ENCODE measurements around the gene S100P. TPM values are rescaled to one million over a fixed set of nuclear protein-coding genes. Genes with fewer than 3 reads are reported as not detected.

S100P gene
- total RNA-seq, 2 experiments from 2014 or later: 3.4 to 4.3 TPM

- DNase-seq: no peak
- TF ChIP-seq CTCF (IDR thresholded peaks at IDR 0.05): no peak
- no peak for ATAC-seq
- H3K4me1 Mint-ChIP-seq (ENCODE audit: low read depth): peaks cover 37% of the 10 kb centered on the region
- POLR2A ChIA-PET: interaction anchor here (0.6 to 4.9 kb wide), 18 partner anchors 7 to 352 kb away, joined by 3 to 42 read pairs (median 4); partner anchors contain the start of genes GRPEL1, KIAA0232 and TBC1D14
- H3K36me3 Mint-ChIP-seq (ENCODE audit: low read depth): peaks cover 14% of the 10 kb centered on the region
- H3K9me3 Mint-ChIP-seq: no peaks in the 10 kb centered on the region
- H3K27me3 Mint-ChIP-seq: no peaks in the 10 kb centered on the region
- peak overlapping the region; percentile 90 for H3K4me3 Mint-ChIP-seq
- intact Hi-C loops (cut with micrococcal nuclease): loop anchor here (5.0 kb wide), 1 partner anchor 38 kb away; no protein-coding TSS in a partner anchor
- peak overlapping the region; percentile 92 for H3K27ac Mint-ChIP-seq
- CTCF ChIA-PET: interaction anchor here (0.8 to 8.0 kb wide), 5 partner anchors 14 to 327 kb away, joined by 3 to 205 read pairs (median 14); partner anchors contain the start of gene TADA2B
These were observed 22.0 kb downstream of the S100P start for GRCh38 chr4:6715704-6716017.

GRCh38 chr4:6716018-6716911 is 22.6 kb downstream of the S100P start, which contains the start of gene BLOC1S4:
BLOC1S4 (plus strand) TSS chr4:6716174; CDS start chr4:6716210, 36 bp downstream.
- Mint-ChIP-seq H3K27ac (peak within 1 kb of the TSS; percentile 92), H3K4me3 (peak within 1 kb of the TSS; percentile 90), H3K4me1 (ENCODE audit: low read depth) (peaks cover 31% of the 10 kb centered on the region), H3K9me3 (no peaks in the 10 kb centered on the region), H3K27me3 (no peaks in the 10 kb centered on the region), H3K36me3 (ENCODE audit: low read depth) (peaks cover 14% of the 10 kb centered on the region)
- no peak for TF ChIP-seq CTCF (IDR thresholded peaks at IDR 0.05)
- POLR2A ChIA-PET: interaction anchor here (0.6 to 4.9 kb wide), 23 partner anchors 8 to 359 kb away, joined by 3 to 42 read pairs (median 4); partner anchors contain the start of genes GRPEL1, KIAA0232 and TBC1D14
- CTCF ChIA-PET: interaction anchor here (0.7 to 8.0 kb wide), 12 partner anchors 15 to 353 kb away, joined by 3 to 205 read pairs (median 4); partner anchors contain the start of gene TADA2B
- intact Hi-C loops (cut with micrococcal nuclease): loop anchor here (5.0 kb wide), 1 partner anchor 39 kb away; no protein-coding TSS in a partner anchor
- DNase-seq (peak; percentile 91), ATAC-seq (peak; percentile 82)

GRCh38 chr4:6716958-6717655 is 23.4 kb downstream of the S100P start:
- Mint-ChIP-seq H3K9me3 (no peaks in the 10 kb centered on the region), H3K27ac (peak overlapping the region; percentile 89), H3K4me1 (ENCODE audit: low read depth) (peaks cover 29% of the 10 kb centered on the region), H3K4me3 (peak overlapping the region; percentile 90), H3K36me3 (ENCODE audit: low read depth) (peaks cover 14% of the 10 kb centered on the region), H3K27me3 (no peaks in the 10 kb centered on the region)
- ChIA-PET POLR2A (interaction anchor here (0.7 to 4.9 kb wide), 17 partner anchors 9 to 358 kb away, joined by 3 to 42 read pairs (median 4); partner anchors contain the start of genes GRPEL1, KIAA0232 and TBC1D14), CTCF (interaction anchor here (0.7 to 8.0 kb wide), 16 partner anchors 15 to 354 kb away, joined by 3 to 205 read pairs (median 4); partner anchors contain the start of gene TADA2B)
- no peak for DNase-seq
- intact Hi-C loops (cut with micrococcal nuclease): loop anchor here (5.0 kb wide), 1 partner anchor 40 kb away; no protein-coding TSS in a partner anchor
- no peak for ATAC-seq
- TF ChIP-seq CTCF (IDR thresholded peaks at IDR 0.05): no peak

- CTCF ChIA-PET: interaction anchor here (1.0 to 8.0 kb wide), 16 partner anchors 12 to 351 kb away, joined by 3 to 205 read pairs (median 8); partner anchors contain the start of gene TBC1D14
- H3K36me3 Mint-ChIP-seq (ENCODE audit: low read depth): peaks cover 14% of the 10 kb centered on the region
- no peak overlapping the region for H3K4me3 Mint-ChIP-seq
- no peak for TF ChIP-seq CTCF (IDR thresholded peaks at IDR 0.05)
- no peaks in the 10 kb centered on the region for H3K27me3 Mint-ChIP-seq
- no peaks in the 10 kb centered on the region for H3K9me3 Mint-ChIP-seq
- H3K4me1 Mint-ChIP-seq (ENCODE audit: low read depth): peaks cover 26% of the 10 kb centered on the region
- no peak for DNase-seq
- POLR2A ChIA-PET: interaction anchor here (0.8 to 4.9 kb wide), 6 partner anchors 13 to 155 kb away, joined by 3 to 28 read pairs (median 3); partner anchors contain the start of gene KIAA0232
- no peak for ATAC-seq
- intact Hi-C loops (cut with micrococcal nuclease): loop anchor here (5.0 kb wide), 1 partner anchor 42 kb away; no protein-coding TSS in a partner anchor
- H3K27ac Mint-ChIP-seq: no peak overlapping the region
These were observed 25.4 kb downstream of the S100P start for GRCh38 chr4:6718932-6719610.
